ENCODE results near the gene JAKMIP1.

The JAKMIP1 gene

GRCh38 chr4:6200011-6200921 is at the start of gene JAKMIP1:
Gene JAKMIP1, minus strand, starts transcription at chr4:6200549. Its CDS starts 87,699 bp downstream, at chr4:6112850.
- DNase-seq (ENCODE audit: low read depth in 3 of 3) = peak; percentile 63 to 81 (median 75)

GRCh38 chr4:6248394-6248793 is 48.0 kb upstream of the JAKMIP1 start:
- no peak for DNase-seq (ENCODE audit: low read depth in 3 of 3)

GRCh38 chr4:6246170-6246634 is 45.9 kb upstream of the JAKMIP1 start:
- DNase-seq (ENCODE audit: low read depth in 3 of 3) = no peak

- no peak for DNase-seq (ENCODE audit: low read depth in 3 of 3)
Measured at GRCh38 chr4:6245246-6246169, 45.2 kb upstream of the JAKMIP1 start.

- DNase-seq (ENCODE audit: low read depth in 3 of 3) = no peak
Measured at GRCh38 chr4:6242271-6243029, 42.1 kb upstream of the JAKMIP1 start.

GRCh38 chr4:6241062-6241845 is 40.9 kb upstream of the JAKMIP1 start:
- DNase-seq (ENCODE audit: low read depth in 3 of 3) = no peak

GRCh38 chr4:6239968-6240367 is 39.6 kb upstream of the JAKMIP1 start:
- no peak for DNase-seq (ENCODE audit: low read depth in 3 of 3)

GRCh38 chr4:6239486-6239885 is 39.1 kb upstream of the JAKMIP1 start:
- no peak for DNase-seq (ENCODE audit: low read depth in 3 of 3)

GRCh38 chr4:6236816-6237390 is 36.6 kb upstream of the JAKMIP1 start:
- DNase-seq (ENCODE audit: low read depth in 3 of 3) = no peak

GRCh38 chr4:6235901-6236640 is 35.7 kb upstream of the JAKMIP1 start:
- DNase-seq (ENCODE audit: low read depth in 3 of 3) = no peak

GRCh38 chr4:6235012-6235411 is 34.7 kb upstream of the JAKMIP1 start:
- DNase-seq (ENCODE audit: low read depth in 3 of 3) = no peak

- no peak for DNase-seq (ENCODE audit: low read depth in 3 of 3)
Measured at GRCh38 chr4:6233929-6234328, 33.6 kb upstream of the JAKMIP1 start.

- no peak for DNase-seq (ENCODE audit: low read depth in 3 of 3)
Measured at GRCh38 chr4:6232836-6233785, 32.8 kb upstream of the JAKMIP1 start.

- DNase-seq (ENCODE audit: low read depth in 3 of 3) = no peak
Measured at GRCh38 chr4:6231663-6232165, 31.4 kb upstream of the JAKMIP1 start.

- no peak for DNase-seq (ENCODE audit: low read depth in 3 of 3)
Measured at GRCh38 chr4:6230827-6231662, 30.7 kb upstream of the JAKMIP1 start.

- DNase-seq (ENCODE audit: low read depth in 3 of 3) = no peak
Measured at GRCh38 chr4:6230502-6230785, 30.1 kb upstream of the JAKMIP1 start.

GRCh38 chr4:6229671-6230501 is 29.5 kb upstream of the JAKMIP1 start:
- DNase-seq (ENCODE audit: low read depth in 3 of 3) = no peak
